Measurements from ENCODE around the gene PRKAG2. TPM values are rescaled to one million over a fixed set of nuclear protein-coding genes. Genes with fewer than 3 reads are reported as not detected.
A peak's percentile ranks its signal among the peaks of the same experiment; 100 is the strongest.

Gene PRKAG2
- total RNA-seq, 1 donor from 2014 or later: 20.6 TPM

- no peak overlapping the region for H3K27ac Mint-ChIP-seq
- TF ChIP-seq CTCF (IDR thresholded peaks at IDR 0.05; ENCODE audit: unreplicated experiment): no peak
- DNase-seq (ENCODE audit: low spot score, unreplicated experiment): no peak
- H3K4me1 Mint-ChIP-seq (ENCODE audit: low read depth): peaks cover 18% of the 10 kb centered on the region
- peaks cover 22% of the 10 kb centered on the region for H3K36me3 Mint-ChIP-seq (ENCODE audit: insufficient read depth)
- H3K27me3 Mint-ChIP-seq: no peaks in the 10 kb centered on the region
- no peak overlapping the region for H3K4me3 Mint-ChIP-seq (ENCODE audit: low read depth)
- H3K9me3 Mint-ChIP-seq (ENCODE audit: low read depth): no peaks in the 10 kb centered on the region
These were observed 316.7 kb downstream of the PRKAG2 start for GRCh38 chr7:151560243-151560642.

DNA sequence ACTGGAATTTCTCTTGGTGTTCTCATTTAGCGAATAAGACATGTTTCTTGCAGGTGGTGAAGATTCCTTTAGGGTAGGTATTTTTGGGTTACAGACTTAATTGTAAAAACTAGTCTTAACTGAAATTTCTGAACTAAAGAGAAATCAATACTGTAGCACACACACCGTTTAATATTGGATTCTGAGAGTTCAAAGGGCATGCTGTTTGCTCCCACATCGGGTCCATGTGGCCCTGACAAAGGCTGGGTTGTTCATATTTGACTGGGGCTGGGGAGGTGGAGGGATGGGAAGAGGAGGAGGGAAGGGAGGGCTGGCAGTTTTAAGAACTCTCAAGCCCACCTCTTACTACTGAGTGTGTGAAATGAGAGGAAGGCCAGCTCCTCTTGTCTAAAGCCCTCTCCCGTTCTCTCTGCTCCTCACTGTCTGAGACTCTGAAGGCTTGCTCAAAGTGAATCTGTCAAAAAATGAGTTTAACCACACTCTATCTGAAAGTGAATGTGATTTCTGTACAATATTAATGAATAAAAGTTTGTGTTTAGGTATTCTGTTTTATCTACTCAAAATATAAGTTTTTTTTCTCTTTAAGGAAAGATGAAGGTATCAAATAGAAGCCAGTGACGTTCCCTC, 317.2 kb downstream of the PRKAG2 start:
- H3K4me3 Mint-ChIP-seq (ENCODE audit: low read depth): no peak overlapping the region
- peaks cover 18% of the 10 kb centered on the region for H3K4me1 Mint-ChIP-seq (ENCODE audit: low read depth)
- H3K27ac Mint-ChIP-seq: peak overlapping the region; percentile 38
- no peak for TF ChIP-seq CTCF (IDR thresholded peaks at IDR 0.05; ENCODE audit: unreplicated experiment)
- H3K27me3 Mint-ChIP-seq: no peaks in the 10 kb centered on the region
- H3K36me3 Mint-ChIP-seq (ENCODE audit: insufficient read depth): peaks cover 22% of the 10 kb centered on the region
- DNase-seq (ENCODE audit: low spot score, unreplicated experiment): no peak
- no peaks in the 10 kb centered on the region for H3K9me3 Mint-ChIP-seq (ENCODE audit: low read depth)

GRCh38 chr7:151558575-151558974, 318.3 kb downstream of the PRKAG2 start:
- peaks cover 18% of the 10 kb centered on the region for H3K36me3 Mint-ChIP-seq (ENCODE audit: insufficient read depth)
- TF ChIP-seq CTCF (IDR thresholded peaks at IDR 0.05; ENCODE audit: unreplicated experiment): no peak
- peaks cover 15% of the 10 kb centered on the region for H3K4me1 Mint-ChIP-seq (ENCODE audit: low read depth)
- H3K27me3 Mint-ChIP-seq: no peaks in the 10 kb centered on the region
- no peaks in the 10 kb centered on the region for H3K9me3 Mint-ChIP-seq (ENCODE audit: low read depth)
- DNase-seq (ENCODE audit: low spot score, unreplicated experiment): no peak
- no peak overlapping the region for H3K4me3 Mint-ChIP-seq (ENCODE audit: low read depth)
- H3K27ac Mint-ChIP-seq: no peak overlapping the region

- no peak for TF ChIP-seq CTCF (IDR thresholded peaks at IDR 0.05; ENCODE audit: unreplicated experiment)
- DNase-seq (ENCODE audit: low spot score, unreplicated experiment): no peak
- H3K9me3 Mint-ChIP-seq (ENCODE audit: low read depth): no peaks in the 10 kb centered on the region
- peaks cover 21% of the 10 kb centered on the region for H3K4me1 Mint-ChIP-seq (ENCODE audit: low read depth)
- H3K27ac Mint-ChIP-seq: peak overlapping the region; percentile 71
- H3K27me3 Mint-ChIP-seq: no peaks in the 10 kb centered on the region
- peaks cover 13% of the 10 kb centered on the region for H3K36me3 Mint-ChIP-seq (ENCODE audit: insufficient read depth)
- H3K4me3 Mint-ChIP-seq (ENCODE audit: low read depth): no peak overlapping the region
These were observed 320.3 kb downstream of the PRKAG2 start for GRCh38 chr7:151556592-151556991.

DNA sequence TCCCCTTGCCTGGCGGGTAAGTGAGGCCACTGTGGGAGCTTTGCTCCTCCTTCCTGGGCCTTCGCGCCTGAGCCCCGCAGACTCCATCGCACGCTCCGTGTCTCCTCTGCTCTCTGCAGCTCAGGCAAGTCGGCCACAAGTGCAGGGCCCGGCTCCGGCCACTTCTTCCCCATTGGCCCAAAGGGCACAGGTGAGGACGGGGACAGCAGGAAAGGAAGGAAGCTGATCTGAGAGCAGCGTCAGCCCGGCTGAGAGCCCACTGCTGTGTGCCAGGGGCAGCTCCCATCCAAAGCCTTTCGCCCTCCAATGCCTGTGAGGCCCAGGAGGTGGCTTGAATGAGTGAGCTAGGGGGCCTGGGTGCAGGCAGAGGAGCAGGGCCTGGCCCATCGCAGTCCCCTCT, 323.6 kb downstream of the PRKAG2 start:
- H3K4me1 Mint-ChIP-seq (ENCODE audit: low read depth): peaks cover 8% of the 10 kb centered on the region
- no peak overlapping the region for H3K27ac Mint-ChIP-seq
- H3K27me3 Mint-ChIP-seq: no peaks in the 10 kb centered on the region
- no peak for DNase-seq (ENCODE audit: low spot score, unreplicated experiment)
- H3K4me3 Mint-ChIP-seq (ENCODE audit: low read depth): no peak overlapping the region
- no peak for TF ChIP-seq CTCF (IDR thresholded peaks at IDR 0.05; ENCODE audit: unreplicated experiment)
- no peaks in the 10 kb centered on the region for H3K9me3 Mint-ChIP-seq (ENCODE audit: low read depth)
- H3K36me3 Mint-ChIP-seq (ENCODE audit: insufficient read depth): peaks cover 8% of the 10 kb centered on the region
